Limb (tissue), 2 donors: ENCODE data around the gene FCN2.

Experiments used
- DNase-seq, 2 donors: peaks; one replicate each; pipeline ENCODE4 v3.0.0-alpha.2; 2016; ENCODE audit errors: extremely low spot score in 2 of 2

Gene FCN2

DNA sequence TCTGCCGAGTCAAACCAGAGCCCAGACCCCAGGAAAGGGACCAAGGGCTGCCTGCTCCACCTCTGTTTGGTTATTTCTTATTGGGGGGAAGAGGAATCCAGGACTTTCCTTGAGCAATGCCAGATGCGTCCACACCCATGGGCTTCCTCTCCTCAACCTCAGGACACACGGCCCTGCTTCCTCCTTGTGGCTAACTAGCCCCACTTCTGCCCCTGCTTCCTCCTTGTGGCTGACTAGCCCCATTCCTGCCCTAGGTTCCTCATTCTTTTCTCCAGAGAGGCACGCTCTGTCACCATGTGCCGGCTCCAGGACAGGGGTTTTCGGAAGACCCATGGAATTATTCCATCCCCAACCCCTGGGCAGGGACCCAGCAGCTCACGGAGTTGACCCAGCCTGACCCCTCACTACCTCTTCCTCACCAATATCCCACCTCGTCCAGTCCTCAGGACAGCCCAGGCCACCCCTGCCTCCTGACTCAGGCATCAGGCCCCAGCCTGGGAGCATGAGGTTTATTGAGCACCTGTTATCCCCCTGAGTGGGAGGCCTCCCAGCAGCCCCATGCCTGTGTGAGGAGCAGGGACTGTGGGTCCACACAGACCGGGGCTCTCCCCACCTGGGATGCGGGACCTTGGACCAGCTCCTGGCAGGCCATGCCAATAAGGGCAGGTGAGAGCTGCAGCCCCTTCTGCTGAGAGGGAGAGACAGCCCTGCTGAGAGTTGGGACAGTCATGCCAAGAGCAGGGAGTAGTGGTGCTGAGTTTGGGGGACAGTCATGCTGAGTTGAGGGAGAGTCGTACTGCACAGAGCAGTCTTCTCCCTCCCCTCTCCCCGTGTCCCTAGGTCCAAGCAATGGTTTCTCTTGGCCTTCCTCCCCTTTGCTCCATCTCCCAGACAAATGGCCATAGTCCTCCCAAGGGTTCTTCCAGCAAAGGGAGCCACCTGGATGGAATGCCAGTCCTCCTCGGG is 48.9 kb downstream of the FCN2 start:
- no peak for DNase-seq

DNA sequence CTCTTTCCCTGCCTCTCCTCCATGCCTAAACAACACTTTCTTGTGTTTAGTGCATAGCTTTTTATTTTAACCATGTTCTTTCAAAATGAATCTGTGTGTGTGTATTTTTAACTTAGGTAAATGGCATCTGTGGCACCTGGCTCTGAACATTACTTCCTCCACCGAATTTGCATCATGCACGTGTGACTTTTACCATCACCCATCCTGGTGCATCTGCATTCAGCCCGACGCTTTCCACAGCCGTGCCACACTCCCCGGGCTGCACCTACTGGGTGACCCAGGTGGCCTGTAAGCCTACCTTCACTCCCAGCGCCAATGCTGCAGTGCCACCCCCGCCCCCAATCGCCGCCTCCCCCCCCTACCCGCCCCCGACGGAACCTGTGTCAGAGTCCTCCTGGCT is 49.8 kb downstream of the FCN2 start:
- DNase-seq: no peak

DNA sequence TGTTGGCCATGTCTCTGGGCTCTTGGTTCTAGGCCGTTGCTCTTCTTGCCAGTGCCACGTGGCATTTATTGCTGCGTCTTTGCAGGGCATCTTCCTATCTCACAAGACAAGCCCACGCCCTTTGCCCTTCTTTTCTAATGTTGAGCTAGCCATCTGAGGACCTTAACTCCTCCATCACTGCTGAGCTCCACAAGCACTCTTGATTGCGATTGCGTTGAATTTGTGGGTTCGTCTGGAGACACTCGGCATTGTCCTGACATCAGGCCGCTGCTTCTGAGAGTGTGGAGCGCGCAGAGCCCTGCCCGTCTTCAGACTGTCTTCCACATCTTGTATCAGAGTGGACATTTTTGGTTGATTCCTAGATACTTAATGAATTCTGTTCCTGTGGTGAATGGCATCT is 51.6 kb downstream of the FCN2 start:
- DNase-seq: no peak

DNA sequence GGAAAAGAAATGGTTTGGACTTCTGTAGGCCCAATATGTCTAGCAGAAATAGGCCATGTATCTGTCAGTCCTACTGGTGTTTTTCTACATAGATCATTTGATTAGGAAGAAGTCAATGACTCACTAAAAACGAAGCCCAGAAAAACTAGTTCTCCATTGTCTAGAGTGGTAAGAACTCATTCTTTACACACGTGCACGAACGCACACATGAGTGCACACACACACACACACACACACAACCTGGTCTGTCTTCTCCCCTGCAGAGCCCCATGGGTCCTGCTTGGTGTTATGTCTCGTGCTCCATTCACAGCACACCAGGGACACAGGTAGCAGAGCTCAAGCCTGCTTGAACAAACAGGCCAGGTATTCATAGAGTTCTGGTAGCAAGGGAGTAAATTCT is 52.0 kb downstream of the FCN2 start:
- no peak for DNase-seq

DNA sequence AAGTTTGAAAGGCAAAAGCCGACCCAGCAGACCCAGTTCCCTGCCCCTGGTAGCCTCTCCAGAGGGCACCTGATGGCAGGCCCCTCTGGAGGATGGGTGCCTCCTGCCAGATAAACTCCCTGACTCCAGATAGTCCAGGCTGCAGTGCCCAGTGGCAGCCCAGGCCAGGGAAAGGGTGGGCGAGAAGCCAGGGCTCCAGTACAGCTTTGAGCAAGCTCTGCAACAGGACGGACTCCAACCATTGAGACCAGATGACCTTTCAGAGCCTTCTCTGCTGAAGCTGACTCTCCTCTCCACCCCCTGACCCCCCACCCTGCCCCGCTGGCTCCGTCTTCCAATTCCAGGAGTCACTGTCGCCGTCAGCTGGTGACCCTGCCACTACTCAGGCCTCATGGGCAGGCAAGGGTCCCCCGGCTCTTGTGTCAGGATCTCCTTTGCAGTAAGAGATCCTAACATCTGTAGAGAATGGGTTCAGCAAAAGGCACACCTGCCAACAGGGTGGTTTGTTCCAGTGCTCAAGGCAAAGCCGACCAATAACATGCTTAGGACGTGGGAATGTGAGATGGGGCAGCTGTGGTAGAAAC is 52.6 kb downstream of the FCN2 start:
- DNase-seq: no peak

DNA sequence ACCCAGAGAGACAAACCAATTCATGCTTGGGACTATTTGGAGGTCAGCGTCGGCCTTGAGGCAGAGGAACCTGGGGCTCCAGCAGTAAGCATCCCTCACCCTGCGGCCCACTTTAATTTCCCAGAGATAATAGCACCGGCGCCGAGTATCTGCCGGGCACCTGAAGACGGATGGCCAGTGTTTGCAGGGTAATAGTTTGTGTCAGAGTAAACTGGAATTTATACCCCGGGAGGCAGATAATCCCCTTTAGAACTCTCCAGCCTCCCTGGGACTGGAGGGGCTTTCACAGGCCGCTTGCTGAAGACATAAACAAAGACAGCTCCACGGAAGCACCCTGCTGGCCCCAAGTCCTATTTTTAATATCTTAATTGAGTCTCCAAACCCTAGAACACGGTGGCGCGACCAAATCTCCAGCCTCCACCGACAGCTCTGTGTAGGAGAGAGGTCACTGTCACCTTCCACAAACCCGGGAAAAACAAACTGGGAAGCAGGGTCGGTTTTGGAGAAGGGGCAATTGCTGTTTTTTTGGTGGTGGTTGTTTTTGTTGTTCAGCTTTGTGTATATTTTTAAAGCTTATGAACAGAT is 54.5 kb downstream of the FCN2 start:
- no peak for DNase-seq

DNA sequence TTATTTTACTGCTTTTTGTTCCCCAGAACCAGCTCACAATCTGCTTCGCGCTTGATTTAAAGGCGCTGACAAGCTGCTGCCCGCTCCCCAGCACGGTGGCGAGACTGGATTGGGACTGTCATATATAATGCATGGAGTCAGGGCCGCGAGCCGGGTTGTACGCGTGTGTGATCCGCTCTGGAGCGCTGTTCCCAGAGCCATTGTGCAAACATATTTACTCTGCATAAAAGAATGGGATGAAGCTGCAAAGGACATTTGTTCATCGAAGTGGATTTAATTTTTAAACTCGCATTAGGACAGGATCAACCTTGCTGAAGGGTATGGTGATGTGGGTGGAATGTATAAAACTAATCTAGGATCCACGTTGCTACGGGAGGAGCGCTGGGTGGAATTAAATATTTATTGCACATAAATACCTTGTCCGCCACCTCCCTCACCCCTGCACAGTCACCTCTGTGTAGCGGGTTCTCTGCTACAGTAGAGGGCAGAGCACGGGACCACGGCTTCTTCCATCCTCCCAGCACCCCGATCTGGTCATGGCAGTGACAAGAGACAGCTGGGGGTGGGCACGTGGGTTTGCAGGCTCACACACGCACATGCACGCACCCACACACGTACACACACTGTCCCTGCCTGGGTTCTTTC is 55.2 kb downstream of the FCN2 start:
- DNase-seq: no peak

DNA sequence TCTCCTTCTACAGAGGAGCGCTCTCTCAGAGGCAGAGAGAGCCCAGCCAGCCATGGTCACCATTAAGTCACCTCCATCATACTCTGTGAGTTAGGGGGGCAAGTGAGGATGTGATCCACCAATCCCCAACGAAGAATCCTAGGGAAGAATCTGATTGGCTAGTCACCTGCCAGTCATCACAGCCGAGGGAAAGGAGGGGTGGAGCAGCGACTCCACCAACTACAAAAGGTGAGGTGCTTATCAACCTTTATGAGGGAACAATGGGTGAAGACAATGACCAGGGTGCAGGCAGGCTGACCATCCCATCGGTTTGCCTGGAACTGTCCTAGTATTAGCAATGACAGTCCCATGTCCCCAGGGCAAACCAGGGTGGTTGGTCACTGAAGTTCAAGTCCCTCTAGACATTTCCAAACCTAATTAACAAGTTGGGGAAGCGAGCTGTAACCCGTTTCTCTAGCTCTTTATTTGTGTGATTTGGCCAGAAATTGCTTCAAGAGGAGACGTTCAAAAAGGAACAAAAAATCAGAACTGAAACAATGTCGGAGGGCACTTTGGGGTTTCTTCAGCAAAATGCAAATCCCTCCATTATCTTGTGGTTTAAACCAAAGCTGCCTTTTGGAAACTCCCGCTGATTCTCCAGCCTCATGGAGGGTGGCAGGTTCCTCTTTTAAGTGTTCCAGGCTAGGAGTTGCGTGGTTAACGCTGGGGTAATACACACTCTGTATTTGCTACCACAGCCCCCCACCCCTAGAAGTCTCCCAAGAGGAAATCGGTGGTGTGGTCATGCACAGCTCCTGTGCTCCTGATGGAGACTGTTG is 55.9 kb downstream of the FCN2 start:
- DNase-seq: no peak
